Measurements from ENCODE around the gene TRMT61A.
A peak's percentile ranks its signal among the peaks of the same experiment; 100 is the strongest.
"Not testable (repeated sequence)": the region's sequence is repeated elsewhere in the genome, so short reads cannot be mapped to it uniquely, and the experiment has no call there.

Gene TRMT61A

GRCh38 chr14:103509864-103510723 is 18.9 kb upstream of the TRMT61A start:
- no peak for DNase-seq

GRCh38 chr14:103510724-103511693 is 18.0 kb upstream of the TRMT61A start:
- no peak for DNase-seq

GRCh38 chr14:103512180-103512579 is 16.8 kb upstream of the TRMT61A start:
- DNase-seq, result not testable (repeated sequence)

- DNase-seq, result no peak
These were observed 16.0 kb upstream of the TRMT61A start for GRCh38 chr14:103512701-103513611.

- no peak for DNase-seq
These were observed 14.2 kb upstream of the TRMT61A start for GRCh38 chr14:103514596-103515421.

GRCh38 chr14:103516426-103517173 is 12.4 kb upstream of the TRMT61A start:
- DNase-seq, result no peak

- DNase-seq, result no peak
These were observed 11.8 kb upstream of the TRMT61A start for GRCh38 chr14:103517174-103517566.

GRCh38 chr14:103517721-103518421 is 11.1 kb upstream of the TRMT61A start:
- DNase-seq, result no peak

GRCh38 chr14:103518422-103519042 is 10.5 kb upstream of the TRMT61A start:
- DNase-seq, result peak; percentile 63

GRCh38 chr14:103519043-103519836 is 9.8 kb upstream of the TRMT61A start:
- DNase-seq, result no peak

- no peak for DNase-seq
These were observed 9.2 kb upstream of the TRMT61A start for GRCh38 chr14:103519837-103520212.

- no peak for DNase-seq
These were observed 8.7 kb upstream of the TRMT61A start for GRCh38 chr14:103520269-103520656.

GRCh38 chr14:103520657-103521437 is 8.1 kb upstream of the TRMT61A start:
- peak; percentile 65 for DNase-seq

- DNase-seq, result peak; percentile 15
These were observed 7.5 kb upstream of the TRMT61A start for GRCh38 chr14:103521438-103521950.

GRCh38 chr14:103521951-103522563 is 6.9 kb upstream of the TRMT61A start:
- peak; percentile 22 for DNase-seq

- peak; percentile 25 for DNase-seq
These were observed 6.1 kb upstream of the TRMT61A start, which contains the start of gene CKB for GRCh38 chr14:103522649-103523574. TSS of gene CKB (minus strand) at chr14:103522830. CDS start at chr14:103522493, 337 bp downstream.

All from activated naive CD4-positive, alpha-beta T cell treated with anti-CD3 and anti-CD28 coated beads, Interleukin-2, amount 50 U/mL, for 16 hours (primary cell).